ENCODE data around the gene SLC43A1. TPM values are rescaled to one million over a fixed set of nuclear protein-coding genes. Genes with fewer than 3 reads are reported as not detected.

The SLC43A1 gene
- total RNA-seq, 1 donor from 2014 or later, result 19.0 TPM

- TF ChIP-seq CTCF (conservative IDR thresholded peaks at IDR 0.05), result no peak
- H3K27ac Mint-ChIP-seq, result no peak overlapping the region
- H3K36me3 Mint-ChIP-seq, result no peaks in the 10 kb centered on the region
- H3K9me3 Mint-ChIP-seq, result no peaks in the 10 kb centered on the region
- no peaks in the 10 kb centered on the region for H3K4me1 Mint-ChIP-seq (ENCODE audit: unreplicated experiment)
- H3K4me3 Mint-ChIP-seq, result no peak overlapping the region
- peaks cover 18% of the 10 kb centered on the region for H3K27me3 Mint-ChIP-seq
- no peak for DNase-seq (ENCODE audit: extremely low spot score, unreplicated experiment)
These were observed 27.4 kb downstream of the SLC43A1 start for GRCh38 chr11:57487920-57488659.

- Mint-ChIP-seq H3K4me3 (no peak overlapping the region), H3K9me3 (no peaks in the 10 kb centered on the region), H3K27ac (no peak overlapping the region), H3K4me1 (ENCODE audit: unreplicated experiment) (no peaks in the 10 kb centered on the region), H3K27me3 (peaks cover 20% of the 10 kb centered on the region), H3K36me3 (no peaks in the 10 kb centered on the region)
- DNase-seq (ENCODE audit: extremely low spot score, unreplicated experiment), result no peak
- no peak for TF ChIP-seq CTCF (conservative IDR thresholded peaks at IDR 0.05)
These were observed 28.3 kb downstream of the SLC43A1 start for GRCh38 chr11:57487021-57487778.

GRCh38 chr11:57485217-57485990 is 30.1 kb downstream of the SLC43A1 start:
- DNase-seq (ENCODE audit: extremely low spot score, unreplicated experiment), result no peak
- Mint-ChIP-seq H3K27ac (no peak overlapping the region), H3K36me3 (no peaks in the 10 kb centered on the region), H3K4me1 (ENCODE audit: unreplicated experiment) (peaks cover under 1% of the 10 kb centered on the region), H3K4me3 (no peak overlapping the region), H3K27me3 (peaks cover 38% of the 10 kb centered on the region), H3K9me3 (no peaks in the 10 kb centered on the region)
- TF ChIP-seq CTCF (conservative IDR thresholded peaks at IDR 0.05), result no peak

GRCh38 chr11:57484141-57484710 is 31.3 kb downstream of the SLC43A1 start:
- no peaks in the 10 kb centered on the region for H3K9me3 Mint-ChIP-seq
- no peak overlapping the region for H3K4me3 Mint-ChIP-seq
- peaks cover 5% of the 10 kb centered on the region for H3K4me1 Mint-ChIP-seq (ENCODE audit: unreplicated experiment)
- DNase-seq (ENCODE audit: extremely low spot score, unreplicated experiment), result no peak
- H3K27ac Mint-ChIP-seq, result no peak overlapping the region
- no peaks in the 10 kb centered on the region for H3K36me3 Mint-ChIP-seq
- peaks cover 49% of the 10 kb centered on the region for H3K27me3 Mint-ChIP-seq
- TF ChIP-seq CTCF (conservative IDR thresholded peaks at IDR 0.05), result no peak

- Mint-ChIP-seq H3K4me1 (ENCODE audit: unreplicated experiment) (peaks cover 5% of the 10 kb centered on the region), H3K27ac (no peak overlapping the region), H3K27me3 (peaks cover 54% of the 10 kb centered on the region), H3K36me3 (no peaks in the 10 kb centered on the region), H3K4me3 (peak overlapping the region; percentile 68), H3K9me3 (no peaks in the 10 kb centered on the region)
- DNase-seq (ENCODE audit: extremely low spot score, unreplicated experiment), result no peak
- no peak for TF ChIP-seq CTCF (conservative IDR thresholded peaks at IDR 0.05)
These were observed 32.0 kb downstream of the SLC43A1 start for GRCh38 chr11:57483562-57483918.

Data from type B pancreatic cell (in vitro differentiated cells).